BLaER1 treated with 17β-estradiol and CSF1 and Interleukin-3, amounts not matched to agents 10 nM and 100 nM (cell line): Measurements from ENCODE around the gene ASPSCR1.

ENCODE experiments used
- H3K27ac ChIP-seq, 11 experiments: shearing (Covaris generic); formaldehyde crosslinking; 2 replicates each; pipeline ENCODE4 v1.8.1; 2022
- H3K27me3 ChIP-seq, 11 experiments: shearing (Covaris generic); formaldehyde crosslinking; 2 replicates each; pipeline ENCODE4 v1.8.1; 2022
- H3K36me3 ChIP-seq, 11 experiments: shearing (Covaris generic); formaldehyde crosslinking; 2 replicates each; pipeline ENCODE4 v1.8.1; 2022
- H3K4me1 ChIP-seq, 10 experiments: shearing (Covaris generic); formaldehyde crosslinking; 2 replicates each; pipeline ENCODE4 v1.8.1; 2022
- H3K4me2 ChIP-seq, 11 experiments: shearing (Covaris generic); formaldehyde crosslinking; 2 replicates each; pipeline ENCODE4 v1.8.1; 2022
- H3K4me3 ChIP-seq, 10 experiments: shearing (Covaris generic); formaldehyde crosslinking; 2 replicates each; pipeline ENCODE4 v1.8.1; 2022
- H3K9ac ChIP-seq, 11 experiments: shearing (Covaris generic); formaldehyde crosslinking; 2 replicates each; pipeline ENCODE4 v1.8.1; 2022
- H3K9me3 ChIP-seq, 11 experiments: shearing (Covaris generic); formaldehyde crosslinking; replicated peaks in 1 of 11; 2 replicates each; pipeline ENCODE4 v1.8.1; 2022
- H4K20me1 ChIP-seq, 11 experiments: shearing (Covaris generic); formaldehyde crosslinking; 2 replicates each; pipeline ENCODE4 v1.8.1; 2022
- Cebpa-rat ChIP-seq, 11 experiments: shearing (Covaris generic); IDR thresholded peaks; 2 replicates each; pipeline ENCODE4 v1.8.1; 2022

The ASPSCR1 gene

DNA sequence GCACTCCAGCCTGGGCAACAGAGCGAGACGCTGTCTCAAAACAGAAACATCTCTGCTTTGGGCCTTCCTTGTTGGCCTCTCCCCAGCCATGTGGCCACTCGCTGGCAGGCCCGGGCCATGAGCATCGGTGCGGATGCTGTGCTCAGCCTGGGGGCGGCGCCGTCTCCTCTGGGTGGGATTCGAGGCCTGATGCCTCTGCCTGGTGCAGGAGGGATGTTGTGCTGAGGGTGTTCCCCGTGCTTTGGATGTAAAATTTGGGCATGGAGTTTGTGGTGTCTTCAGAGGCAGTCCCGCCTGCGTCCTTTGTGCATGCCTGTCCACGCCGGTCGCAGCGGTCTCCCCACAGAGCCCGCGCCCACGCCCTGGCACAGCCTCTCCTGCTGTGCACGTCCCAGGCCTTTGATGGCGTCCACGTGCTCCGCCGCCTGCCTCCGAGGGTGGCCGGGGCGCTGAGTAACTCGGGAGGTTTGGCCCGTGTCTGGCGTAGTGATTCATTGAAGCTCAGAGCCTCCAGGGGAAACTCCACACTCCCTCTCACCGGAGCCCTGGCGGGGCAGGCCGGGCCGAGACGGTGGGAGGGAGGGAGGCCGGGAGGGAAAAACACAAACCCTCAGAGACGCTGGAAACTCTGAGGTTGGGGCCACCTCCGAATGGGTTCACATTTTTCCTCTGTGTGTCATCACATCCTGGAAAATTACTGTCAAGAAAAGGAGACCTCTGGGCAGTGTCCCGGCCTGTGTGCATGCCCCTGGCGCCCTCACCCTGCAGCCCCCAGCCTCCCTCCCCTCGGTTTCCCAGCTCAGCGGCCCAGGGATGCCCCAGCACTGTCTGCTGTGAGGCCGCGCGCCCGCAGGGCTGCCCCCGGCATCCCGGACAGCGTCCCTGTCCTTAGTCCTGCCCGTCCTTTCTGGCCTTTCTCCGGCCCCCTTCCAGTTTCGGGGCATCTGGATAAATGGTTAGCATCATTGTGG, 26.3 kb downstream of the ASPSCR1 start:
- TF ChIP-seq Cebpa-rat (IDR thresholded peaks at IDR 0.05), result no peak
- no peaks in the 10 kb centered on the region for H3K9me3 ChIP-seq
- H4K20me1 ChIP-seq, result peaks cover 71 to 100% (median 91%) of the 10 kb centered on the region in 11 experiments; a peak in 21 of 22 replicates
- no peak overlapping the region; a peak in 1 of 20 replicates for H3K4me3 ChIP-seq
- H3K9ac ChIP-seq, result peak overlapping the region in 7 of 11 experiments; percentile 1 to 53 (median 24); a peak in 9 of 22 replicates
- H3K27ac ChIP-seq, result peak overlapping the region in 4 of 11 experiments; percentile 22 to 55 (median 30); a peak in 6 of 22 replicates
- H3K36me3 ChIP-seq, result peaks cover 0 to 3% (median 0%) of the 10 kb centered on the region in 11 experiments; a peak in 1 of 22 replicates
- H3K4me2 ChIP-seq, result peak overlapping the region; percentile 45 to 99 (median 84)
- peaks cover 47 to 96% (median 87%) of the 10 kb centered on the region in 10 experiments for H3K4me1 ChIP-seq
- peaks cover 0 to 64% (median 11%) of the 10 kb centered on the region in 11 experiments; a peak in 14 of 22 replicates for H3K27me3 ChIP-seq

DNA sequence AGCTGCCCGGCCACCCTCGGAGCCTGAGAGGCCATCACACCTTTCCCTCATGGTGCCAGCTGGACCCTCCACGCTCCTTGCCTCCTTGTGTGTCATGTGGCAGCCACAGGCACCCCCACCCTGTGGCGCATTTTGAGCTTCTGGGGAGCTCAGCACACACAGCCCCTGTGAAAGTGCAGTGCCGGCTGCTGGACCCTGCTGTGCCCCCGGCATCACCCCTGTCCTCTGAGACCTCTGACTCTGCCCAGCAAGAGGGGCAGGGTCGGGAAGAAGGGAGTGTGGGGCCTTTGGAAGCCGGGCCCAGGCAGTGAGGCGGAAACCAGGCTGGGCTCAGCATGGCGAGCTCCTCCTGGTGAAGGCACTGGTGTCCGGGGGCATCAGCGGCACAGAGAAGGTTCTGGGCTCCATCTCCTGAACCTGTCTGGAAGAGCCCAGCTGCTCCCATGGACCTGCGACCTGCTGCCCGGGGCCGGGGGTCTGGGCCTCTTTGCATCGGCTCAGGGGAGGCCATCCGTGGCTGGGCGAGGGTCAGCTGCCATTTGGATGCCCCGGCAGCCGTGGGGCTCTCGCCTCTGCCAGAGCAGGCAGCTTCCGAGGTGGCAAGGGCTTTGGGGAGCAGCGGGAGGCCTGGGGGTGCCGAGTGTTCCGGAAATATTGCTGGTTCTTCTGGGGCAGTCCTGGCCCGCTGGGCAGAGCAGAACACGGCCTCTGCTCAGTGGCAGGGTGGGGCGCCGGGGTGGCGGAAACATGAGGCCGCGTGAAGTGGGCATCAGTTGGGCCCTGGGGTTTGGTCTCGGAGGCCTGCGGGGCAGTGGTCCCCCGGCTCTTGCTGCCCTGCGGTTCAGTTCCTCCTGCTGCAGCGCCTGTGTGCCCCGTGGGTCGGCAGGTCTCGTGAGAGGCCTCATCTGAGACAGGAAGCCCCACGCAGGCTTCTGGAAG, 27.4 kb downstream of the ASPSCR1 start:
- peaks cover 0 to 58% (median 11%) of the 10 kb centered on the region in 11 experiments; a peak in 14 of 22 replicates for H3K27me3 ChIP-seq
- 0 out of 22 replicates have a peak overlapping the region, but pooled peaks of 1 of the 11 experiments have one; percentile 55 for H3K27ac ChIP-seq

GRCh38 chr17:82005701-82006348, 28.4 kb downstream of the ASPSCR1 start:
- peak overlapping the region in 10 of 11 experiments; percentile 26 to 99 (median 86); a peak in 17 of 22 replicates for H3K4me2 ChIP-seq
- no peaks in the 10 kb centered on the region for H3K9me3 ChIP-seq

More for the DNA sequence above, 27.4 kb downstream of the ASPSCR1 start:
- Histone ChIP-seq H3K4me2 (peak overlapping the region; percentile 45 to 99 (median 84)), H3K4me3 (no peak overlapping the region), H3K36me3 (no peaks in the 10 kb centered on the region), H3K9ac (peak overlapping the region in 5 of 11 experiments; percentile 1 to 53 (median 24); a peak in 6 of 22 replicates), H4K20me1 (peaks cover 68 to 99% (median 85%) of the 10 kb centered on the region in 11 experiments; a peak in 21 of 22 replicates), H3K4me1 (peaks cover 47 to 95% (median 77%) of the 10 kb centered on the region in 10 experiments), H3K9me3 (no peaks in the 10 kb centered on the region)
- TF ChIP-seq Cebpa-rat (IDR thresholded peaks at IDR 0.05), result no peak

DNA sequence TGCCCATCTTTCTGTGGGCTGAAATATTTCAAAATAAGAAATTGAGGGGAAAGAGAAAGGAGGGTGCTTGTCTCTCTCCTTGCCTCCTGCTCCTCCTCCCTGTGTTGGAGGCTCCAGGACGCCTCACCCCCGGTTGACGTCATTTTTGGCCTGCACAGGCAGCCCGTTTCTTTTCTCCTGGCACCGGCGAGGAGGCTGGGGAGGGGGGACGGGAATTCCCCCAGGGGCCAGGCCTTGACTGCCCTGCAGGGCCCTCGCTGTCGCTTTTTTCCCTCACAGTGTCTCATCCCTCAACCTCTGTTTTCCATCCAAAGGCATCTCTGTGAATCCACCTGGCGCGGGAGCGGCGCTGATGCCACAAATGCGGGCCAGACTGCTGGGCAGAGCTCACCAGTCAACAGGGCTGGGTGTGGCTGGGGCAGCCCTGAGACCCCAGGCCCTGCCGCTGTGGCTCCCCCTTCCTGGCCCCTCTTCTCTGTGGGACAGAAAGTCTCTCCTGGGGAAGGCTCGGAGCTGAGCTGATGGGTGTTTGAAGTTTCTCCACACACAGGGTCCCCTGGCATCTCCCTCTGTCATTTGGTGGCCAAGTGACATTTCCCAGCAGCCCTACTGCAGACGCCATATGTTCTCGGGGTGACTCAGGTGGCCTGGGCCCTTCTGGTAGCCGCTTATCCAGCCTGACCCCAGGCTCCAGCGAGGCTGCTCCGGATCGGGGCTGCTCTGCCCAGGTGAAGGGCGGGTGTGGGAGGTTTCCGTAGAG, 29.2 kb downstream of the ASPSCR1 start:
- H3K9ac ChIP-seq, result no peak overlapping the region; a peak in 1 of 22 replicates
- no peak for TF ChIP-seq Cebpa-rat (IDR thresholded peaks at IDR 0.05)
- H3K4me3 ChIP-seq, result no peak overlapping the region
- H3K27me3 ChIP-seq, result peaks cover 0 to 43% (median 15%) of the 10 kb centered on the region in 11 experiments; a peak in 17 of 22 replicates
- H4K20me1 ChIP-seq, result peaks cover 50 to 90% (median 68%) of the 10 kb centered on the region in 11 experiments; a peak in 21 of 22 replicates
- H3K4me2 ChIP-seq, result peak overlapping the region in 9 of 11 experiments; percentile 15 to 93 (median 71); a peak in 15 of 22 replicates
- no peaks in the 10 kb centered on the region; a peak in 1 of 22 replicates for H3K36me3 ChIP-seq
- no peak overlapping the region for H3K27ac ChIP-seq
- peaks cover 28 to 88% (median 63%) of the 10 kb centered on the region in 10 experiments for H3K4me1 ChIP-seq
- no peaks in the 10 kb centered on the region for H3K9me3 ChIP-seq

More at GRCh38 chr17:82005701-82006348, 28.4 kb downstream of the ASPSCR1 start:
- Histone ChIP-seq H3K27ac (no peak overlapping the region), H4K20me1 (peaks cover 58 to 92% (median 74%) of the 10 kb centered on the region in 11 experiments; a peak in 21 of 22 replicates), H3K9ac (no peak overlapping the region), H3K27me3 (peaks cover 0 to 48% (median 11%) of the 10 kb centered on the region in 11 experiments; a peak in 14 of 22 replicates), H3K4me1 (peaks cover 37 to 89% (median 67%) of the 10 kb centered on the region in 10 experiments), H3K36me3 (no peaks in the 10 kb centered on the region), H3K4me3 (no peak overlapping the region)
- no peak for TF ChIP-seq Cebpa-rat (IDR thresholded peaks at IDR 0.05)

DNA sequence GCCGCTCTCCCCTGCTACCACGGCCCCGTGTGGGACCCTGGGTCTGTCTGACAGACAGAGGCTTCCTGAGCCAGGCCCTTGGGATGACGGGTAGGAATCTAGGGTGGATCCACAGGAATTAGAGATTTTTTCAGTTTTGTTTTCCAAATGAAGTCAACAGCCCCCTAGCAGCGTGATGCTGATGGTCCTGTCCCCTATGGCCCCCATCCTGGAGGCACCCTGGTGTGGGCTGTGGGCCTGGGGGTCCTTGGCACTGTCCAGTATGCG, 29.7 kb downstream of the ASPSCR1 start:
- peaks cover 46 to 90% (median 68%) of the 10 kb centered on the region in 11 experiments; a peak in 21 of 22 replicates for H4K20me1 ChIP-seq
- H3K4me3 ChIP-seq, result no peak overlapping the region; a peak in 1 of 20 replicates
- peak overlapping the region in 4 of 11 experiments; percentile 8 to 50 (median 10); a peak in 2 of 22 replicates for H3K9ac ChIP-seq
- peak overlapping the region in 9 of 11 experiments; percentile 15 to 93 (median 71); a peak in 16 of 22 replicates for H3K4me2 ChIP-seq
- H3K27me3 ChIP-seq, result peaks cover 0 to 43% (median 21%) of the 10 kb centered on the region in 11 experiments; a peak in 18 of 22 replicates
- H3K9me3 ChIP-seq, result no peaks in the 10 kb centered on the region
- H3K4me1 ChIP-seq, result peaks cover 28 to 88% (median 63%) of the 10 kb centered on the region in 10 experiments
- no peak overlapping the region for H3K27ac ChIP-seq
- no peaks in the 10 kb centered on the region; a peak in 1 of 22 replicates for H3K36me3 ChIP-seq
- TF ChIP-seq Cebpa-rat (IDR thresholded peaks at IDR 0.05), result no peak

DNA sequence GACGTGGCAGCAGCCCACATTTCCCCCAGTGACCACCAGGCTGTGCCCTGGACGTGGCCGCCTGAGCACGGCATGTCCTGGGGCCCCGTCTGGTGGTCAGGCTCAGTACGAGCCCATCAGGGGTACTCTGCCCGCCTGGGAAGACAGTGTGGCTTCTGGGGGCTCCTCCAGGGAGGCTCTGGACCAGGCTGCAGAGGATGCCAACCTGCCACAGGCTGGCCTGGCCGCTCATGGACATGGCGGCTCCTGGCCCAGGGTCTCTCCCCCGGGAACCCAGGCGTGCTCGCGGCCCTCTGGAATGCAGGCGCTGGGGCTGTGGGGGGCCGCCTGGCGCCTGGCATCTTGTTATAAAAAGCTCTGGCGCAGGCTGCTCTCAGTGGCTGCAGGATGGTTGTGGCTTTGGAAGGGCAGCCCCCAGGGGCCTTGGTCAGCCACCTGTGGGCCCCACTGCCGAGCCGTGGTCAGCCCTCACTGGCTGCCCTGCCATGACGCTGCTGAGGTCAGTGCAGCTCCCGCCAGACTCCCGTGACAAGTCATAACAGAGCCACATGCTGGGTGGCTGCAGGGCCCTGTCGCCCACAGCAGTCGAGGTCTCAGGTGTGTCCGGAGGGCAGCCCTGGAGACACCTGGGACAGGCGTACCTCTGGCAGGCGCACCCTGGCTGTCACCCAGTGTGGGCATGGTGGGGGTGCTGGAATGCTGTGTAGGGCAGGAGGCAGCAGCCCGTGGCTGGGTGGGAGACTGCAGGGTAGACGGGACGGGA, 30.2 kb downstream of the ASPSCR1 start:
- H4K20me1 ChIP-seq, result peaks cover 45 to 90% (median 68%) of the 10 kb centered on the region in 11 experiments; a peak in 21 of 22 replicates
- H3K9me3 ChIP-seq, result no peaks in the 10 kb centered on the region
- H3K9ac ChIP-seq, result peak overlapping the region in 5 of 11 experiments; percentile 8 to 50 (median 10); a peak in 6 of 22 replicates
- peaks cover 28 to 88% (median 63%) of the 10 kb centered on the region in 10 experiments for H3K4me1 ChIP-seq
- H3K4me3 ChIP-seq, result no peak overlapping the region; a peak in 1 of 20 replicates
- TF ChIP-seq Cebpa-rat (IDR thresholded peaks at IDR 0.05), result no peak
- H3K27ac ChIP-seq, result no peak overlapping the region
- peaks cover 4 to 46% (median 26%) of the 10 kb centered on the region in 11 experiments; a peak in 19 of 22 replicates for H3K27me3 ChIP-seq
- H3K36me3 ChIP-seq, result no peaks in the 10 kb centered on the region; a peak in 1 of 22 replicates
- H3K4me2 ChIP-seq, result peak overlapping the region in 9 of 11 experiments; percentile 15 to 93 (median 71); a peak in 16 of 22 replicates
